Panc1 (cell line): ENCODE data around the gene PDILT. TPM values are rescaled to one million over a fixed set of nuclear protein-coding genes. Genes with fewer than 3 reads are reported as not detected.

Experiments
- ATAC-seq: fragments of 200-7000 bp; cut with Tn5 transposase; 2 replicates; pipeline ENCODE4 v1.9.1; 2020; ENCODE audit warnings: mild to moderate bottlenecking, moderate library complexity
- BruUV-seq: library from RNA; stranded (reverse); fragments of 400-500 nt; replicated peaks from 2 replicates; lab custom pipeline; 2021; lab: Mats Ljungman, UMichigan
- CTCF ChIA-PET: fragments of 300-600 bp; sonication (Branson Sonifier 250); formaldehyde crosslinking; loops from one replicate; lab custom pipeline; 2022; ENCODE audit warnings: antibody characterized with exemption; lab: Charles Lee
- POLR2A ChIA-PET: fragments of 300-600 bp; sonication (Branson Sonifier 250); formaldehyde crosslinking; loops from one replicate; lab custom pipeline; 2022; ENCODE audit warnings: antibody characterized with exemption; lab: Charles Lee
- DNase-seq: peaks from one replicate; pipeline ENCODE4 v3.0.0-alpha.2; 2010; ENCODE audit warnings: low read depth, low spot score
- H3K27ac ChIP-seq: 2 replicates; pipeline ENCODE4 v1.5.1; 2011; ENCODE audit warnings: mild to moderate bottlenecking, low read length, inconsistent platforms
- H3K27me3 ChIP-seq: fragments of 200-500 bp; sonication (Bioruptor generic); 2 replicates; pipeline ENCODE4 v1.6.0; 2014; ENCODE audit warnings: low read length, inconsistent platforms; ENCODE audit not compliant: control insufficient read depth, insufficient read depth
- H3K36me3 ChIP-seq: fragments of 200-500 bp; sonication (Bioruptor generic); 2 replicates; pipeline ENCODE4 v1.5.1; 2014; ENCODE audit warnings: inconsistent platforms, mild to moderate bottlenecking, low read length, moderate library complexity; ENCODE audit not compliant: control insufficient read depth, insufficient read depth
- H3K4me1 ChIP-seq: 2 replicates; pipeline ENCODE4 v1.5.1; 2011; ENCODE audit warnings: inconsistent platforms, mild to moderate bottlenecking, low read length, moderate library complexity; ENCODE audit not compliant: control insufficient read depth, insufficient read depth
- H3K4me3 ChIP-seq, 2 experiments: 2 replicates each; pipeline ENCODE4 v1.5.1; 2011 to 2012; ENCODE audit warnings: low read depth in 2 of 2, low read length in 2 of 2, mild to moderate bottlenecking in 2 of 2, inconsistent platforms in 1 of 2, moderate library complexity in 1 of 2
- H3K9me3 ChIP-seq: fragments of 200-500 bp; sonication (Bioruptor generic); 2 replicates; pipeline ENCODE4 v1.5.1; 2014; ENCODE audit warnings: low read depth, mild to moderate bottlenecking, inconsistent platforms, low read length, moderate library complexity; ENCODE audit not compliant: control insufficient read depth, insufficient read depth
- POLR2AphosphoS5 ChIP-seq: IDR thresholded peaks from 2 replicates; pipeline ENCODE4 v1.6.1; 2012; ENCODE audit warnings: mild to moderate bottlenecking, low read depth, low read length, moderate library complexity
- REST ChIP-seq, 2 experiments: IDR thresholded peaks; 2 replicates each; pipeline ENCODE4 v1.6.1; 2011 to 2012; ENCODE audit warnings: low read depth in 2 of 2, control low read depth in 1 of 2, low read length in 1 of 2, mild to moderate bottlenecking in 1 of 2, moderate library complexity in 1 of 2; ENCODE audit not compliant: insufficient read depth in 1 of 2
- SIN3A ChIP-seq: IDR thresholded peaks from 2 replicates; pipeline ENCODE4 v1.6.1; 2012; ENCODE audit warnings: low read depth, mild to moderate bottlenecking, low read length, moderate library complexity, borderline replicate concordance; ENCODE audit not compliant: insufficient read depth
- TCF7L2 ChIP-seq: IDR thresholded peaks from 2 replicates; pipeline ENCODE4 v1.6.1; 2011; ENCODE audit warnings: mild to moderate bottlenecking, low read depth, low read length, inconsistent platforms
- in situ Hi-C: cut with HindIII; loops from 2 replicates; pipeline ENCODE4 v1.10.0; 2016; ENCODE audit warnings: low sequenced_read_pairs, low pct_unique_long_range_greater_than_20kb
- intact Hi-C: fragments of 100-400 bp; cut with micrococcal nuclease; formaldehyde crosslinking; loops from one replicate; pipeline ENCODE4 v1.10.0; 2022; ENCODE audit not compliant: unreplicated experiment
- total RNA-seq: library from RNA; stranded (reverse); gene quantifications from one replicate; pipeline ENCODE4 v1.2.1, GENCODE V29; 2021; ENCODE audit not compliant: unreplicated experiment
- TF ChIP-seq, protein P1 (sequence below): fragments of 450-650 bp; IDR thresholded peaks from 2 replicates; pipeline ENCODE4 v1.5.1; 2017; ENCODE audit warnings: mild to moderate bottlenecking

PDILT gene
- total RNA-seq, 1 experiment from 2014 or later, result not detected

DNA sequence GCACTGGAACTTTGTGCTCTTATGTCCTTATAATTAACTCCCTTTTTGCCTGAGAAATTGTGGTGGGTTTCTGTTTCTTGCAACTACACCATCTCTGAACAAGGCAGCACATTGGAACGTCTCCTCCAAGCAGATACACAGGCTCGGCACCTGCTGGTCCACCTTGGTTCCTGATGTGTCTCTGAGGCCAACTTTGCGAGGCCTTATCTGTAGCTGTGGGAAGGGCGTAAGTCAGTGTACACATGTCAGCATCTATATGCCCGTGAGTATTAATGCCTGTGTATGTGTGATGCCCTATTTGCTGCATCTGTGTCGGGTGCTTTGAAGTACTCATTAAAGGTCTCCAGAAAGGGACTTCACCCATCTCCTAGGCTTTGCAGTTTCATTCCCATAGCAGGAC, 94.8 kb downstream of the PDILT start:
- intact Hi-C loops, result loop anchor here (5.0 kb wide), 1 partner anchor 78 kb away; no protein-coding TSS in a partner anchor
- DNase-seq (no peak), ATAC-seq (no peak)
- no peak overlapping the region for H3K27ac ChIP-seq
- no peaks in the 10 kb centered on the region for H3K36me3 ChIP-seq
- H3K27me3 ChIP-seq, result peaks cover 2% of the 10 kb centered on the region; the same call in 1 of the 2 replicates
- in situ Hi-C loops, result no loop called here
- TF ChIP-seq, protein P1, sequence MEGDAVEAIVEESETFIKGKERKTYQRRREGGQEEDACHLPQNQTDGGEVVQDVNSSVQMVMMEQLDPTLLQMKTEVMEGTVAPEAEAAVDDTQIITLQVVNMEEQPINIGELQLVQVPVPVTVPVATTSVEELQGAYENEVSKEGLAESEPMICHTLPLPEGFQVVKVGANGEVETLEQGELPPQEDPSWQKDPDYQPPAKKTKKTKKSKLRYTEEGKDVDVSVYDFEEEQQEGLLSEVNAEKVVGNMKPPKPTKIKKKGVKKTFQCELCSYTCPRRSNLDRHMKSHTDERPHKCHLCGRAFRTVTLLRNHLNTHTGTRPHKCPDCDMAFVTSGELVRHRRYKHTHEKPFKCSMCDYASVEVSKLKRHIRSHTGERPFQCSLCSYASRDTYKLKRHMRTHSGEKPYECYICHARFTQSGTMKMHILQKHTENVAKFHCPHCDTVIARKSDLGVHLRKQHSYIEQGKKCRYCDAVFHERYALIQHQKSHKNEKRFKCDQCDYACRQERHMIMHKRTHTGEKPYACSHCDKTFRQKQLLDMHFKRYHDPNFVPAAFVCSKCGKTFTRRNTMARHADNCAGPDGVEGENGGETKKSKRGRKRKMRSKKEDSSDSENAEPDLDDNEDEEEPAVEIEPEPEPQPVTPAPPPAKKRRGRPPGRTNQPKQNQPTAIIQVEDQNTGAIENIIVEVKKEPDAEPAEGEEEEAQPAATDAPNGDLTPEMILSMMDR, result no peak
- no peak for TF ChIP-seq POLR2AphosphoS5
- no peak for TF ChIP-seq TCF7L2
- TF ChIP-seq SIN3A, result no peak
- TF ChIP-seq REST (IDR thresholded peaks at IDR 0.05; ENCODE audit: insufficient read depth in 1 of 2, low read depth in 2 of 2, low read length in 1 of 2), result no peak
- no TSS peak for BruUV-seq
- CTCF ChIA-PET, result no interaction called here
- H3K4me3 ChIP-seq, result no peak overlapping the region
- POLR2A ChIA-PET, result no interaction called here
- no peaks in the 10 kb centered on the region for H3K4me1 ChIP-seq
- no peaks in the 10 kb centered on the region for H3K9me3 ChIP-seq

Other genes with a start within 250 kb of the PDILT start
- 5.8 TPM for gene GP2, start 77.2 kb downstream of the PDILT start, total RNA-seq
- not detected for gene UMOD, start 52.0 kb downstream of the PDILT start, total RNA-seq
- 0.21 TPM for gene ACSM5, start 4.8 kb upstream of the PDILT start, total RNA-seq
- not detected for gene ACSM2A, start 46.8 kb upstream of the PDILT start, total RNA-seq
- gene ACSM2B, start 171.6 kb upstream of the PDILT start, total RNA-seq, result 0.10 TPM